GM12878 (cell line): ENCODE data around the gene BANP.
"Not testable (repeated sequence)": the region's sequence is repeated elsewhere in the genome, so short reads cannot be mapped to it uniquely, and the experiment has no call there.

Source experiments
- ASH2L ChIP-seq: fragments of 300-600, 200-600 bp; sonication (generic); IDR thresholded peaks from 2 replicates; pipeline ENCODE4 v1.6.1; 2017; ENCODE audit warnings: low read depth, mild to moderate bottlenecking, borderline replicate concordance
- NFYB ChIP-seq: IDR thresholded peaks from 2 replicates; pipeline ENCODE4 v1.6.1; 2011; ENCODE audit warnings: low read depth, mild to moderate bottlenecking, low read length, improper control_type of control experiment, moderate library complexity; ENCODE audit not compliant: insufficient read depth
- POLR2A ChIP-seq: IDR thresholded peaks from 2 replicates; pipeline ENCODE4 v1.6.1; 2011; ENCODE audit warnings: low read depth, mild to moderate bottlenecking, low read length
- SUPT20H ChIP-seq: IDR thresholded peaks from 2 replicates; pipeline ENCODE4 v1.6.1; 2011; ENCODE audit warnings: low read depth, mild to moderate bottlenecking, low read length, moderate library complexity, borderline replicate concordance; ENCODE audit not compliant: control insufficient read depth
- YY1 ChIP-seq: IDR thresholded peaks from 2 replicates; pipeline ENCODE4 v1.6.1; 2011; ENCODE audit warnings: low read depth, mild to moderate bottlenecking, low read length
- ZZZ3 ChIP-seq: IDR thresholded peaks from 2 replicates; pipeline ENCODE4 v1.6.1; 2011; ENCODE audit warnings: low read depth; ENCODE audit not compliant: control insufficient read depth, insufficient read length
- TF ChIP-seq, protein P1 (sequence below), 3 experiments: IDR thresholded peaks in 2 of 3; conservative IDR thresholded peaks in 1 of 3; 2 replicates each; pipeline ENCODE4 v1.5.1; 2011; ENCODE audit warnings: low read depth in 3 of 3, low read length in 3 of 3, mild to moderate bottlenecking in 3 of 3, control low read depth in 2 of 3, moderate library complexity in 2 of 3, inconsistent platforms in 1 of 3, mixed read lengths in 1 of 3; ENCODE audit not compliant: control insufficient read depth in 2 of 3, insufficient read depth in 1 of 3; ENCODE audit errors: extremely low read depth in 1 of 3
- TF ChIP-seq, protein P2 (sequence below): IDR thresholded peaks from 2 replicates; pipeline ENCODE4 v1.6.1; 2012; ENCODE audit warnings: low read depth, low read length, improper control_type of control experiment

DNA sequence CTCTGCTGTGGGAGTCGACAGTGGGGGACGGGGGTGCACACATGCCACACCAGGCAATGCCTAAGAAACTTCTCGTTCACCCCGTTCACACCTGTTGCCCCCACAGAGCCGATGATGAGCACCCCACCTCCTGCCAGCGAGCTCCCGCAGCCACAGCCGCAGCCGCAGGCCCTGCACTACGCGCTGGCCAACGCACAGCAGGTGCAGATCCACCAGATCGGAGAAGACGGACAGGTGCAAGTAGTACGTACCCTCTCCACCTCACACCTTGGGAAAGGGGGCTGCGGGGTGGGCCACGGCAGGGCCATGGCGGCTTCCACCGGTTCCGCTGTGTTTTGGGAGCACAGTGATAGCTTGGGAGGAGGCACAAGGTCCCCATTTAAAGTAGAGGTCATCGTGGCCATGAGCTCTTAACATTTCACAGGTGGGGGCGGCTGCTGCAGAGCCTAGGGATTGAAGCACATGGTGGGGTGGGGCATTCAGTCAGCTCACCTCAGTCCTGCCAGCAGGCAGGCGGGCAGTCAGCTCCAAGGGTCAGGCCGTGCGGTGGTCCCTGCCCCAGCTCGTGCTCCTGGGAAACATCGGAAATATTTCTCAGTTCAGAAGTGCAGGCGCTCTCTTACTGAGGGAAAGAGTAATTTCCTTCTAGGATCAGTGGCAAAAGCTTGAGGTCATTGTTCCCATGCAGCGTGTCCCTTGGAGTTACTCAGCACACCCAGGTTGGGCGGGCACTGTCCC lies 81.9 kb downstream of the BANP start:
- TF ChIP-seq ASH2L, POLR2A, NFYB, SUPT20H, YY1, ZZZ3: not testable (repeated sequence)
- TF ChIP-seq, protein P1, sequence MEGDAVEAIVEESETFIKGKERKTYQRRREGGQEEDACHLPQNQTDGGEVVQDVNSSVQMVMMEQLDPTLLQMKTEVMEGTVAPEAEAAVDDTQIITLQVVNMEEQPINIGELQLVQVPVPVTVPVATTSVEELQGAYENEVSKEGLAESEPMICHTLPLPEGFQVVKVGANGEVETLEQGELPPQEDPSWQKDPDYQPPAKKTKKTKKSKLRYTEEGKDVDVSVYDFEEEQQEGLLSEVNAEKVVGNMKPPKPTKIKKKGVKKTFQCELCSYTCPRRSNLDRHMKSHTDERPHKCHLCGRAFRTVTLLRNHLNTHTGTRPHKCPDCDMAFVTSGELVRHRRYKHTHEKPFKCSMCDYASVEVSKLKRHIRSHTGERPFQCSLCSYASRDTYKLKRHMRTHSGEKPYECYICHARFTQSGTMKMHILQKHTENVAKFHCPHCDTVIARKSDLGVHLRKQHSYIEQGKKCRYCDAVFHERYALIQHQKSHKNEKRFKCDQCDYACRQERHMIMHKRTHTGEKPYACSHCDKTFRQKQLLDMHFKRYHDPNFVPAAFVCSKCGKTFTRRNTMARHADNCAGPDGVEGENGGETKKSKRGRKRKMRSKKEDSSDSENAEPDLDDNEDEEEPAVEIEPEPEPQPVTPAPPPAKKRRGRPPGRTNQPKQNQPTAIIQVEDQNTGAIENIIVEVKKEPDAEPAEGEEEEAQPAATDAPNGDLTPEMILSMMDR (IDR thresholded peaks at IDR 0.05 in 2 of 3, conservative IDR thresholded peaks at IDR 0.05 in 1 of 3; ENCODE audit: control insufficient read depth in 2 of 3, extremely low read depth in 1 of 3, insufficient read depth in 1 of 3, low read depth in 3 of 3, low read length in 3 of 3) = not testable (repeated sequence)
- TF ChIP-seq, protein P2, sequence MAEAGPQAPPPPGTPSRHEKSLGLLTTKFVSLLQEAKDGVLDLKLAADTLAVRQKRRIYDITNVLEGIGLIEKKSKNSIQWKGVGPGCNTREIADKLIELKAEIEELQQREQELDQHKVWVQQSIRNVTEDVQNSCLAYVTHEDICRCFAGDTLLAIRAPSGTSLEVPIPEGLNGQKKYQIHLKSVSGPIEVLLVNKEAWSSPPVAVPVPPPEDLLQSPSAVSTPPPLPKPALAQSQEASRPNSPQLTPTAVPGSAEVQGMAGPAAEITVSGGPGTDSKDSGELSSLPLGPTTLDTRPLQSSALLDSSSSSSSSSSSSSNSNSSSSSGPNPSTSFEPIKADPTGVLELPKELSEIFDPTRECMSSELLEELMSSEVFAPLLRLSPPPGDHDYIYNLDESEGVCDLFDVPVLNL = not testable (repeated sequence)
